NCI-H510A treated with DMSO at 0.1 percent for 48 hours (cell line): ENCODE results near the gene C2orf92.

Source experiments
- DNase-seq: peaks from one replicate; lab custom pipeline; 2025; lab: John Stamatoyannopoulos, UW

The C2orf92 gene

DNA sequence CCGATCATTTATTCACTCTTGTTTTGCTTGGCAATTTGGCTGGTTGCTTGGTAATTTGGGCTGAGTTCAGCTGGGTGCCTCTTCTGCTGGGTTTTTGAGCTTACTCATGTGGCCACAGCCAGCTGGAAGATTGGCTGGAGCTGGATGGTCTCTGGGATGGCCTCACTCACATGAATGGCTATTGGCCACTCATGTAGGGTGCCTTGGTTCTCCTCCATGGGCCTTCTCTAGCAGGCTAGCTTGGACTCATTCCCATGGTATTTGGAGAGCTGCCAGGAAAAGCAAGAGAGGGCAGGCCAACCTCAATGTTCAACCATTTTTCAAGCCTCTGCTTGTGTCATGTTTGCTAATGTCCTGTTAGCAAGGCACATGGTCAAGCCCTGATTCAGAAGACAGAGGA, 60.7 kb downstream of the C2orf92 start:
- DNase-seq, result no peak

GRCh38 chr2:97731274-97732020, 61.9 kb downstream of the C2orf92 start:
- no peak for DNase-seq

DNA sequence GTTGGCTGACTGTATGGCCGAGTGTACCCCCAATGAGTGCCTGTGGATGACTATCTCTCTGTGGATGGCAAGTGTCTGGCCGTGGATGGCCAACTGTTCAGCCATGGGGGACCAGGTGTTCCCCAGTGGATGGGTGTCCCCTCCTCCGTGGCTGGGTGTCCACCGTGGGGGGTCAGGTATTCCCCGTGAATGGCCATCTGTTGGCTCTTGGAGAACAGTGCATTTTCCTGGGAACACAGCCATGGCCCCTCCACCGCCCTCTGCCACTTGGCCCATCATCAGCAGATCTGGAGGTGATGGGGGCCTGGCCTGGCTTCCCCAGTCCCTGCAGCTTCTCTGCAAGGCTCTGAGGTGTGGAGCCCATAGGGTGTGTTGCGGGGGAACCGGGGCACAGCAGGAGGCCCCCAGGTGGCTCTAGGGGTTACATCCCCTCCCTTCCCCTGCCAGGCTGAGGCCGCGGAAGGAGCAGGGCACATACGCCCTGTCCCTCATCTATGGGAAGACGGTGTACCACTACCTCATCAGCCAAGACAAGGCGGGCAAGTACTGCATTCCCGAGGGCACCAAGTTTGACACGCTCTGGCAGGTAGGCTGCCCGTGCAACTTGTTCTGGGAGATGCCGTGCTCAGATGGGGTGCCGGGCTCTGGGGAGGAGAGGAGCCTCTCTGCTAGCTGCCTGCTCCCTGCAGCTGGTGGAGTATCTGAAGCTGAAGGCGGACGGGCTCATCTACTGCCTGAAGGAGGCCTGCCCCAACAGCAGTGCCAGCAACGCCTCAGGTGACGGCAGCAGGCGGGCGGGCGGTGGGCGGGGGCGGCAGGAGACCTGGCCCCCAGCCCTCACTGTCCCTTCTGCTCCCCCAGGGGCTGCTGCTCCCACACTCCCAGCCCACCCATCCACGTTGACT, 63.2 kb downstream of the C2orf92 start:
- no peak for DNase-seq

DNA sequence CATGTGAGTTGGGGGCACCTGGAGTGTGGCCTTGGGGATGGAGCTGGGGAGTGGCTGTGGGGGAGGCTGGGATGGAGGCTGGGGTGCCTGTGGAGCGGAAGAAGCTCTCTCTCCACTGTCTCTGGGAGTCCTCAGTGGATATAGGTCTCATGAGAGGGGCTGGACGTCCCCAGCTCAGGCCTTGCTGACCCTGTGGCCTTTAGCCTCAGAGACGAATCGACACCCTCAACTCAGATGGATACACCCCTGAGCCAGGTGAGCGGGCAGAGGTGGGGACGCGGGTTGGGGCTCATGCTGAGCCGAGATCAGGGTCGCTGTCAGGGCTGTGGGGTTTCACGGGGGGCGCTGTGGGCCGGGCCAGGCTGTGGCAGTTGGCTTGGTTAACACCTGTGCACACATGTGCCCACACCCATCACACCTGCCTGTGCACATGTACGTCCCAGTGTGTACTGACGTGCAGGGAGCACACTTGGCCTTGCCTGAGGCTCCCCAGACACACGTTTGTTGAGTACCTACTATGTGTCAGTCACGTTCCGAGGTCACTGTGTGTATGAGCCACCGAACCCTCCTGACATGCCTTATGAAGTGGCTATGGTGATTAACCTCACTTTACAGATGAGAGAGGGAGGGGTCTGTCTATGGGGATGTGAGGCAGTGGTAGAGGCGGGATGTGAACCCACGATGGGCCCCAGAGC, 64.0 kb downstream of the C2orf92 start:
- no peak for DNase-seq

- no peak for DNase-seq
These were observed 64.8 kb downstream of the C2orf92 start for GRCh38 chr2:97734061-97735051.

DNA sequence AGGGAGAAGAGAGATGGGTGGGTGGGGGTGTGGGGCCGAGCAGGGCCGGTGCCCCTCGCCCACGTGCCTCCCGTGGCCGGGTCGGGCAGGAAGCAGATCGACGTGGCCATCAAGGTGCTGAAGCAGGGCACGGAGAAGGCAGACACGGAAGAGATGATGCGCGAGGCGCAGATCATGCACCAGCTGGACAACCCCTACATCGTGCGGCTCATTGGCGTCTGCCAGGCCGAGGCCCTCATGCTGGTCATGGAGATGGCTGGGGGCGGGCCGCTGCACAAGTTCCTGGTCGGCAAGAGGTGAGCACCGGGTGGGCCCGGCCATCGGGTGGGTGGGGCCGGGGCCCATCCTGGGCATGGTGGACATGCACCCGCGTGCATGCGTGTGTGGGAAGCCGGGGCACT, 65.6 kb downstream of the C2orf92 start:
- DNase-seq, result no peak

- no peak for DNase-seq
These were observed 66.7 kb downstream of the C2orf92 start for GRCh38 chr2:97736185-97736584.

- no peak for DNase-seq
These were observed 67.3 kb downstream of the C2orf92 start for GRCh38 chr2:97736608-97737330.

DNA sequence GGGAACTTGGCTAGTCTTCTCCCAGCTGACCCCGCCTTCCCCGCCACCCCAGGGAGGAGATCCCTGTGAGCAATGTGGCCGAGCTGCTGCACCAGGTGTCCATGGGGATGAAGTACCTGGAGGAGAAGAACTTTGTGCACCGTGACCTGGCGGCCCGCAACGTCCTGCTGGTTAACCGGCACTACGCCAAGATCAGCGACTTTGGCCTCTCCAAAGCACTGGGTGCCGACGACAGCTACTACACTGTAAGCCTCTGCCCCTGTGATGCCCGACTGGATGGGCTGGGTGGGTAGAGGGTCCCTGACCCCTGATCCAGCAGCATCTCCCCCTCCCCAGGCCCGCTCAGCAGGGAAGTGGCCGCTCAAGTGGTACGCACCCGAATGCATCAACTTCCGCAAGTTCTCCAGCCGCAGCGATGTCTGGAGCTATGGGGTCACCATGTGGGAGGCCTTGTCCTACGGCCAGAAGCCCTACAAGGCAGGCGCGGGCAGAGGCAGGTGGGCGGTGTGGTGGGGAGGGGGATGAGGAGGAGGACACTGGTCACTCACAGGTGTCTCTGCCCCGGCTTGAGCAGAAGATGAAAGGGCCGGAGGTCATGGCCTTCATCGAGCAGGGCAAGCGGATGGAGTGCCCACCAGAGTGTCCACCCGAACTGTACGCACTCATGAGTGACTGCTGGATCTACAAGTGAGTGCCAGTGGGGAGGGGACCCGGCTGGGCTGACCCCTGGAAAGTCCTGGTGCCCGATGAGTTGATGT, 68.1 kb downstream of the C2orf92 start:
- DNase-seq, result no peak

DNA sequence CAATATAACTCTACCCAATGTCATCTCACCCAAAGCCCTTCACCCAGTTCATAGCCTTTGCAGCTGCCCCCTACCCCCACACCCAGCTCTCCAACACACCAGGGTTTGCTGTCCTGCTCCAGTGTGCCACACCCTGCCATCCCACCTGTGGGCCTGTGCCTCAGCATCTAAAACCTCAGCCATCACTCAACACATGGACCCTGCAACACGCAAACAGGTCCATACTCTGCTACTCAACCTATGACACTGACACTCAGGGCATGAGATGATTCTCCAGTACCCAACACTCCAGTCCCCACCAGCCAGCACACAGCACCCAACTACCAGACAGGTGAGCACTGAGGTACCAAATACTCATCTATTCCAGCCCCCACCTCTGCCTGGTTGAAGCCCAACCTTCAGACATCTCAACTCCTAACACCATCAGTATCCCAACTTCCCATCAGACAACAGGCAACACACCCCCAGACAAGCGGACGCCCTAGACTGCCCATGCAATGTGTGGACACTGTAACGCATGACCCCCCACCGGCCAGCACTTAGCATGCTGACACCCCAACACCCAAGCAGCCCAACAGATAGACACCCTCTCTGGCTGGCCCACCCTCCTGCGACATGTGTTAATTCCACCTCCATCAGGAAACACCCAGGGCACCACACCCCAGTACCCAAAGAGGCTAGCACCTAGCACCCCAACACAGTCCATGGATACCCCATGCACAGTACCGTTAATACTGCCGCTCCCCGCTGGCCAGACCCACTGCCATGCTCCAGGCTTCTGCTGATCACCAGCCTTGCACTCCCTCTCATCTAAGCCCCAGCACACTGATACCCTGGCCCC, 68.9 kb downstream of the C2orf92 start:
- DNase-seq, result no peak

- no peak for DNase-seq
These were observed 69.7 kb downstream of the C2orf92 start for GRCh38 chr2:97739020-97739892.

DNA sequence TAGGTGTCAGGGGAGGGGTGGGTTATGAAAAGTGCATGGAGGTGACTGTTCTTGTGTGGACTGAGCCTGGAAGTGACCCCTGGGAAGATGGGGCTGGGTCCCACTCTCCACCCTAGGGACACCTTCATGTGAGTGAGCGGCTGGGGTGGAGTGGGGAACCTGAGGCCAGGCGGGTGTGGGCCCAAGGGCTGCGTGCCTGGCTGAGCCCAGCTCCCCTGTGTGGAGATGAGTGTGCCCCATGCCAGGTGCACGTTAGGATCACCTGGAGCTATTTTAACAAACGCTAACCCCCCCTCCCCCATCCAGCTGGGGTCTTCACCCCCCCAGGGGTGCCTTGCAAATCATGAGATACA, 70.4 kb downstream of the C2orf92 start:
- no peak for DNase-seq

DNA sequence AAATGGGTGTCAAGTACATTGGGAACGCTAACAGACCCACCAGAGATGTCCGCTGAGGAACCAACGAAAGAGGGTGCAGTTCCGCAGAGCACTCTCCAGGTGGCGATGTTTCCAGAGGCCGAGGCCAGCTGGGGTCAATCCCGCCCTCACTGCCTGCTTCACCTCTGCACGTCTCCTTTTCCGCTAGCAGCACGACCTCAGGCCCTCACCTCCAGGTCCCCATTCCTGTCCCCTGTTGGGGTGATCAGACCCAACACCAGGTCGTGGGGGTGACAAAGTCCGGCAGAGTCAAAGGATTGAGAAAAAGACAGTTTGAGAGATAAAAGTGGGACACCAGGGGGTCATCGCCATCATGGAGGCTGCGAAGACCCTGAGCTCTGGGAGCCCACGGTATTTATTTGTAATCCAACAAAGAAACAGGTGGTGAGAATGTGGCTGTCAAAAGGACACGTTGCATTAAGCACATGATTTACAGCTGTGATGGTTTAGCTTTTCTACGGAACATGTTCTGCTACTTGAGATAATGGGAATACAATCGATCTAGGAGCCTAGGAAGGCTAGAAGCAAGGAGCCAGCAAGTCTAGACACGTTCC, 71.2 kb downstream of the C2orf92 start:
- peak; percentile 71 for DNase-seq

GRCh38 chr2:97741251-97741650, 71.7 kb downstream of the C2orf92 start:
- DNase-seq, result no peak

- DNase-seq, result no peak
These were observed 72.2 kb downstream of the C2orf92 start for GRCh38 chr2:97741686-97742085.

- no peak for DNase-seq
These were observed 72.9 kb downstream of the C2orf92 start for GRCh38 chr2:97742381-97742847.

DNA sequence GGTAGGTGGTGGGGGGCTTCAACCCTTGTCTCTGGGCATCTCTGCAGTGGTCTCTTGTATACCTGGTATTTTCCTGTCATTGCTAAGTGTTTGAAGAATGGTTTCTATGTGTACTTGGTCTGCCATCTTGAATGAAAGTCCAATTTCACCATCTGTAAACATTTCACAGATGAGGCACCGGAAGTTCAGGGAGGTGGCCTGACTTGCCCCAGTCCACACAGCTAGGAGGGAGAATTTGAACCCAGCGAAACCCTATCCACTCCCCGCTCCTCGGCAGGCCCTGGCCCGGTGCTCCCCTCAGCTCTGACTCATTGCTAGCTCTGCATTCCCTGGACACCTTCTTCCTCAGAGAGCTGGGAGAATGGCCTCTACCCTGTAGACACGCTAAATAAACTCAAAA, 74.4 kb downstream of the C2orf92 start:
- no peak for DNase-seq
